K562 (cell line): ENCODE results near the gene DLGAP1. TPM values are rescaled to one million over a fixed set of nuclear protein-coding genes. Genes with fewer than 3 reads are reported as not detected.
A peak's percentile ranks its signal among the peaks of the same experiment; 100 is the strongest.

ENCODE experiments used
- CCNT2 ChIP-seq: IDR thresholded peaks from 2 replicates; pipeline ENCODE4 v1.6.1; 2011; ENCODE audit warnings: borderline replicate concordance, low read depth, mild to moderate bottlenecking, moderate library complexity, mixed read lengths, low read length; ENCODE audit not compliant: insufficient read length; ENCODE audit errors: extremely low read depth
- CTBP1 ChIP-seq: fragments of 450-650 bp; IDR thresholded peaks from 2 replicates; pipeline ENCODE4 v1.6.1; 2016; ENCODE audit warnings: borderline replicate concordance
- DACH1 ChIP-seq: fragments of 450-650 bp; IDR thresholded peaks from 2 replicates; pipeline ENCODE4 v1.6.1; 2018; ENCODE audit not compliant: partially characterized antibody
- DPF2 ChIP-seq: fragments of 450-650 bp; IDR thresholded peaks from 2 replicates; pipeline ENCODE4 v1.6.1; 2016
- ELF2 ChIP-seq: fragments of 250-450 bp; sonication (Bioruptor Pico); IDR thresholded peaks from 2 replicates; pipeline ENCODE4 v1.5.0; 2021; ENCODE audit warnings: mild to moderate bottlenecking
- GABPB1 ChIP-seq: sonication (generic); formaldehyde crosslinking; IDR thresholded peaks from 2 replicates; pipeline ENCODE4 v1.8.0; 2022; ENCODE audit warnings: mild to moderate bottlenecking, missing genetic modification reagents
- KAT7 ChIP-seq: sonication (generic); formaldehyde crosslinking; IDR thresholded peaks from 2 replicates; pipeline ENCODE4 v1.8.0; 2022; ENCODE audit warnings: missing genetic modification reagents, mild to moderate bottlenecking, borderline replicate concordance
- PML ChIP-seq: IDR thresholded peaks from 2 replicates; pipeline ENCODE4 v1.6.1; 2012; ENCODE audit warnings: low read length, inconsistent platforms
- POLR2AphosphoS2 ChIP-seq: IDR thresholded peaks from 2 replicates; pipeline ENCODE4 v1.6.1; 2012; ENCODE audit warnings: low read length, improper control_type of control experiment
- POLR2B ChIP-seq: fragments of 450-650 bp; IDR thresholded peaks from 2 replicates; pipeline ENCODE4 v1.6.1; 2018; ENCODE audit warnings: low read depth; ENCODE audit not compliant: partially characterized antibody
- PTRF ChIP-seq: fragments of 450-650 bp; IDR thresholded peaks from 2 replicates; pipeline ENCODE4 v1.6.1; 2016; ENCODE audit warnings: mild to moderate bottlenecking, missing genetic modification characterization, missing compliant biosample characterization
- PYGO2 ChIP-seq: fragments of 450-650 bp; IDR thresholded peaks from 2 replicates; pipeline ENCODE4 v1.6.1; 2016; ENCODE audit warnings: mild to moderate bottlenecking, missing genetic modification characterization, moderate library complexity, missing compliant biosample characterization
- RUNX1 ChIP-seq: sonication (generic); IDR thresholded peaks from 2 replicates; pipeline ENCODE4 v1.6.1; 2016; ENCODE audit warnings: antibody characterized with exemption, low read depth
- ZNF174 ChIP-seq: fragments of 250-450 bp; sonication (Bioruptor Pico); IDR thresholded peaks from 2 replicates; pipeline ENCODE4 v1.4.0; 2020; ENCODE audit warnings: mild to moderate bottlenecking
- polyA plus RNA-seq, 8 experiments: library from polyadenylated mRNA; depleted of rRNA in 4 of 8; stranded (reverse) in 5 of 8; unstranded in 3 of 8; fragments of >200 nt; fragmentation: Nextera tagmentation in 2 of 8; fragmentation: Illumina TruSeq in 1 of 8; extraction: Ambion mirVana in 2 of 8; extraction: Trizol in 1 of 8; gene quantifications; 2 replicates each; pipeline versions ENCODE4 v1.2.1 to v1.2.3, GENCODE V29; 2011 to 2014; ENCODE audit warnings: inconsistent platforms in 1 of 8, missing spikeins in 1 of 8
- total RNA-seq, 7 experiments: library from RNA; depleted of rRNA in 6 of 7; stranded (reverse); fragments of >200 nt in 6 of 7; fragmentation: Illumina TruSeq in 2 of 7; extraction: Trizol in 2 of 7; gene quantifications; 2 replicates each; pipeline versions ENCODE4 v1.2.1 to v1.2.3, GENCODE V29; 2011 to 2021; ENCODE audit warnings: low replicate concordance in 1 of 7
- TF ChIP-seq, protein P1 (sequence below), 2 experiments: fragments of 450-650 bp; formaldehyde crosslinking in 1 of 2; IDR thresholded peaks; 2 replicates each; pipeline versions ENCODE4 v1.4.0 to v1.6.1; 2014 to 2020; ENCODE audit warnings: mild to moderate bottlenecking in 2 of 2, borderline replicate concordance in 1 of 2, low read depth in 1 of 2
- TF ChIP-seq, protein P2 (sequence below): fragments of 200-400 bp; formaldehyde crosslinking; IDR thresholded peaks from 2 replicates; pipeline ENCODE4 v1.6.1; 2017; ENCODE audit warnings: mild to moderate bottlenecking, low read depth, low read length, moderate library complexity
- TF ChIP-seq, protein P3 (sequence below): sonication (generic); formaldehyde crosslinking; IDR thresholded peaks from 2 replicates; pipeline ENCODE4 v1.5.0; 2020; ENCODE audit warnings: missing genetic modification reagents

The DLGAP1 gene
- total and polyA plus RNA-seq, 9 of the 15 experiments (the other 6 are each of a cell fraction or from before 2014, with no cell fraction given), result 0.04 to 0.22 (median 0.08) TPM

DNA sequence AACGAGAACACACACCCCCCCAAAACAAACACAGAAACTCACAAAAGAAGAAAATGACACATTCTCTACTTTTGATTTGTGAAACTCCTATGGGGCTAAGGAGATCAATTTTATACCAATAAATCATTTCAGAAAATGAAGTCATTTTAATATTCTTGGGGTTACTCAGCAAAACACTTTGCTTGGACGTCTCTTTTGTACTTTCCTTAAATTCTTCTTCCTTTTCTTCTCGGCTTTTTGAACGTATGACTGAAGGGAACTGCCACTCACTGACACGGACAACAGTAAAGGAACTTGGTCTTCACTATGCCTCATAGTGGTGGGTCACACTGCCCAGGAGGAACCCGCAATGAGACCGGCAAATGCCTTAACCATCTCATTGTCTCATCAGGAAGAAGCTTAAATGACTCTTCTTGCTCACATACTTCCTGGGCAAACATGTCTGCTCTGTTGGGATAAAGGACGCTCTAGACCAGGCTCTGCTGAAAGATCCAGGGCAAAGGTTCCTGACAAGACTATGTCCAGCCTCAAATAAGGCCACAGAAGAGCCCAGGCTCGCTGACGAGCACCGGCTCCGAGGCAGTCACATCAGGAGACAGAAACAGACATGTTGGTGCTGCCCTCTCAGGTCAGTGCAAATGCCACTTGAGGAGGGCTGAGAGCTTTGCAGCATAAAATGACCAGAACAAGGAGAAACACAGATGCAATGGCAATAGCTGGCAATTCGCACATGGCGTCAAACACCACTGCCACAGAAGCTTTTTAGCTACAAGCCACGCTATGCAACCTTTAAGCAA is 799.7 kb downstream of the DLGAP1 start (continued):
- TF ChIP-seq, protein P1, sequence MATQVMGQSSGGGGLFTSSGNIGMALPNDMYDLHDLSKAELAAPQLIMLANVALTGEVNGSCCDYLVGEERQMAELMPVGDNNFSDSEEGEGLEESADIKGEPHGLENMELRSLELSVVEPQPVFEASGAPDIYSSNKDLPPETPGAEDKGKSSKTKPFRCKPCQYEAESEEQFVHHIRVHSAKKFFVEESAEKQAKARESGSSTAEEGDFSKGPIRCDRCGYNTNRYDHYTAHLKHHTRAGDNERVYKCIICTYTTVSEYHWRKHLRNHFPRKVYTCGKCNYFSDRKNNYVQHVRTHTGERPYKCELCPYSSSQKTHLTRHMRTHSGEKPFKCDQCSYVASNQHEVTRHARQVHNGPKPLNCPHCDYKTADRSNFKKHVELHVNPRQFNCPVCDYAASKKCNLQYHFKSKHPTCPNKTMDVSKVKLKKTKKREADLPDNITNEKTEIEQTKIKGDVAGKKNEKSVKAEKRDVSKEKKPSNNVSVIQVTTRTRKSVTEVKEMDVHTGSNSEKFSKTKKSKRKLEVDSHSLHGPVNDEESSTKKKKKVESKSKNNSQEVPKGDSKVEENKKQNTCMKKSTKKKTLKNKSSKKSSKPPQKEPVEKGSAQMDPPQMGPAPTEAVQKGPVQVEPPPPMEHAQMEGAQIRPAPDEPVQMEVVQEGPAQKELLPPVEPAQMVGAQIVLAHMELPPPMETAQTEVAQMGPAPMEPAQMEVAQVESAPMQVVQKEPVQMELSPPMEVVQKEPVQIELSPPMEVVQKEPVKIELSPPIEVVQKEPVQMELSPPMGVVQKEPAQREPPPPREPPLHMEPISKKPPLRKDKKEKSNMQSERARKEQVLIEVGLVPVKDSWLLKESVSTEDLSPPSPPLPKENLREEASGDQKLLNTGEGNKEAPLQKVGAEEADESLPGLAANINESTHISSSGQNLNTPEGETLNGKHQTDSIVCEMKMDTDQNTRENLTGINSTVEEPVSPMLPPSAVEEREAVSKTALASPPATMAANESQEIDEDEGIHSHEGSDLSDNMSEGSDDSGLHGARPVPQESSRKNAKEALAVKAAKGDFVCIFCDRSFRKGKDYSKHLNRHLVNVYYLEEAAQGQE (IDR thresholded peaks at IDR 0.05; ENCODE audit: borderline replicate concordance), result no peak
- TF ChIP-seq, protein P1 (CRISPR knock-in tag; IDR thresholded peaks at IDR 0.05; ENCODE audit: low read depth), result peak; percentile 57; the same call in 1 of the 2 replicates
- no peak for TF ChIP-seq POLR2B
- no peak for TF ChIP-seq CTBP1
- TF ChIP-seq POLR2AphosphoS2, result no peak
- TF ChIP-seq PTRF (tag), result 0 out of 2 replicates have a peak, but pooled peaks have one; percentile 37
- no peak for TF ChIP-seq DACH1
- no peak for TF ChIP-seq PML
- TF ChIP-seq CCNT2, result no peak
- no peak for TF ChIP-seq GABPB1
- no peak for TF ChIP-seq DPF2
- TF ChIP-seq ZNF174 (CRISPR knock-in tag), result no peak
- TF ChIP-seq ELF2 (CRISPR knock-in tag), result no peak
- TF ChIP-seq, protein P2, sequence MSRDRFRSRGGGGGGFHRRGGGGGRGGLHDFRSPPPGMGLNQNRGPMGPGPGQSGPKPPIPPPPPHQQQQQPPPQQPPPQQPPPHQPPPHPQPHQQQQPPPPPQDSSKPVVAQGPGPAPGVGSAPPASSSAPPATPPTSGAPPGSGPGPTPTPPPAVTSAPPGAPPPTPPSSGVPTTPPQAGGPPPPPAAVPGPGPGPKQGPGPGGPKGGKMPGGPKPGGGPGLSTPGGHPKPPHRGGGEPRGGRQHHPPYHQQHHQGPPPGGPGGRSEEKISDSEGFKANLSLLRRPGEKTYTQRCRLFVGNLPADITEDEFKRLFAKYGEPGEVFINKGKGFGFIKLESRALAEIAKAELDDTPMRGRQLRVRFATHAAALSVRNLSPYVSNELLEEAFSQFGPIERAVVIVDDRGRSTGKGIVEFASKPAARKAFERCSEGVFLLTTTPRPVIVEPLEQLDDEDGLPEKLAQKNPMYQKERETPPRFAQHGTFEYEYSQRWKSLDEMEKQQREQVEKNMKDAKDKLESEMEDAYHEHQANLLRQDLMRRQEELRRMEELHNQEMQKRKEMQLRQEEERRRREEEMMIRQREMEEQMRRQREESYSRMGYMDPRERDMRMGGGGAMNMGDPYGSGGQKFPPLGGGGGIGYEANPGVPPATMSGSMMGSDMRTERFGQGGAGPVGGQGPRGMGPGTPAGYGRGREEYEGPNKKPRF, result no peak
- TF ChIP-seq, protein P3, sequence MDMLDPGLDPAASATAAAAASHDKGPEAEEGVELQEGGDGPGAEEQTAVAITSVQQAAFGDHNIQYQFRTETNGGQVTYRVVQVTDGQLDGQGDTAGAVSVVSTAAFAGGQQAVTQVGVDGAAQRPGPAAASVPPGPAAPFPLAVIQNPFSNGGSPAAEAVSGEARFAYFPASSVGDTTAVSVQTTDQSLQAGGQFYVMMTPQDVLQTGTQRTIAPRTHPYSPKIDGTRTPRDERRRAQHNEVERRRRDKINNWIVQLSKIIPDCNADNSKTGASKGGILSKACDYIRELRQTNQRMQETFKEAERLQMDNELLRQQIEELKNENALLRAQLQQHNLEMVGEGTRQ (CRISPR knock-in tag), result no peak
- TF ChIP-seq KAT7 (CRISPR knock-in tag), result peak; percentile 9; the same call in 1 of the 2 replicates
- TF ChIP-seq PYGO2 (tag), result peak; percentile 16; the same call in 1 of the 2 replicates
- TF ChIP-seq RUNX1, result no peak
